ENCODE measurements around the gene FCRL5. TPM values are rescaled to one million over a fixed set of nuclear protein-coding genes. Genes with fewer than 3 reads are reported as not detected.

FCRL5 gene
- total RNA-seq = not detected

DNA sequence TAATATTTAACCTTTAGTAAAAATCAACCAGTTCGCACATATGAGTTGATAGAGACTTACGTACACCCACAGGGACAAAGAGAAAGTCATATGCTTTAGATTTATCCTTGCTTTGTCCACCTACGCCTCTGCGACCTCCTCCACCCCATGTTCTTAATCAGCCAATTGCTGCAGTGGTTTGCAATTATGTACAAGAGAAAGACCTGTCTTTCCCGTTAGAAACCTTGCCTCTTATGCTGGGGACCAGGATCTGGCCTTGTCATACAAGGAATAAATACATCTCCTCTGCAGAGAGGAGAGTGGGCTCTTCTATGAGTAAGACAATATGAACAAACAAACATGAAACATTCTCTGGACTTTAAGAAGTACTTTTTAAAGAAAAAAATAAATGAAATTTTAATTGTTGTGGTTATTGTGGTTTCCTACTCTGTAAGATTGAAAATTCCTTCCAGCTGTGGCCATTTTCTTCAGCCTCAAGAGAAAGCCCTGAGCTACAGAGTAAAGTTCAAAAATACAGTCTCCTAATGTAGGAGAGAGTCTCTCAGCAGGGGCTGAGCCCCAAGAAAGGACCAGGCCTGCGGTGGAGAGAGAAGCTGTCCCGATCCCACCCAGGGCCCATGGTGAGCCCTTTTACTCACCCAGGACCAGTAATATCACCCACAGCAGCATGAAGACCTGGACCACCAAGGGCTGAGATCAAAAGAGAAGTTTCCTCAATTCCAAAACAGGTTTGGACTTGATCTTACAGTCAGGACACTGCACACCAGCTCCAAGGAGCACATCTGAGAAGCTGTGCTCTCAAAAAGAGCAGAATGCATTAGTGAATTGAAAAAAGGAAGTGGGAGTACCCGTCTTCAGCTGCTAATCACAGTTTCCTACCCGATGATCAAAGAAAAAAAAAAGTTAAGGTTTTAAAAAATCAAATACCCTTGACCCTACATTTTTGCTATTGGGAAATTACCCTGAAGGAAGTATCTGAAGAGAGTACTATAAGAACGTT lies at the start of gene FCRL5:
FCRL5 (minus strand) TSS at position 822 of the 1,000 bp plus-strand sequence; CDS start at position 669, 153 bp downstream.

DNA sequence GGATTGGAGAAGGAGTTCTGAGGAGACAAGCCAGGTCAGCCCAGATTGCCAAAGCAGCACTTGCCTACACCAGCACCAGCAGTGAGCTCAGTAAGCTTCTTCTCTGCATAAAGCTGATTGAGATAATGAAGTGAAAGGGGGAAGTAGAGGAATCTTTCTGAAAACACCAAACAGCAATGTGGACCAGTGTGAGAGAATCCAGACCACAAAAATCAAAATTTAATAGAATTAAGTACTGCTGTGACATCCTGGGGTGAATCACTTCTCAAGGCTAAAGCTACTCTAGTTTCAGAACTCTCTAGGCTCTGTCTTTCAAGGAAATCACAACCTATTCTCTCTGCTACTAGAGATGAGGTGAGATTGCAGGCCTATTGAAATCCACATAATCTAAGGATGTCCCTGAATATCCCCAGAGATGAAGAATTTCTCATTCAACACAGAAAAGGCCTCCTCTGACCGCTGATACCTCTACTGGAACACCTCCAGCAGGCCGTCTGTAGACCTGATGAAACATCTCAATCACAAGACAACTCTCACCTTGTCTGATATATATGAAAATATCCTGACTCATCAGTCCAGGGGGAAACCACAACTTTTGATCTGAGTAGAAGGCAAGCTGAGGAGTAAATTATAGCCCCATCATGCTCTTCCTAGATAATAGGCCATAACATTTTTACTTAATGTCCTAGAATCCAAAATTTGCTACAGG lies 45.8 kb upstream of the FCRL5 start, which contains the start of gene FCRL4:
FCRL4 (minus strand) TSS at position 127 of the 709 bp plus-strand sequence. CDS start 141 bp downstream, outside the sequence.

Other genes starting within 250 kb of the FCRL5 start
- gene FCRL4, start 45.6 kb upstream of the FCRL5 start, total RNA-seq = not detected
- not detected for gene FCRL3, start 148.3 kb upstream of the FCRL5 start, total RNA-seq
- not detected for gene FCRL2, start 224.6 kb upstream of the FCRL5 start, total RNA-seq